ENCODE results near the gene MAP1B.

Gene MAP1B

DNA sequence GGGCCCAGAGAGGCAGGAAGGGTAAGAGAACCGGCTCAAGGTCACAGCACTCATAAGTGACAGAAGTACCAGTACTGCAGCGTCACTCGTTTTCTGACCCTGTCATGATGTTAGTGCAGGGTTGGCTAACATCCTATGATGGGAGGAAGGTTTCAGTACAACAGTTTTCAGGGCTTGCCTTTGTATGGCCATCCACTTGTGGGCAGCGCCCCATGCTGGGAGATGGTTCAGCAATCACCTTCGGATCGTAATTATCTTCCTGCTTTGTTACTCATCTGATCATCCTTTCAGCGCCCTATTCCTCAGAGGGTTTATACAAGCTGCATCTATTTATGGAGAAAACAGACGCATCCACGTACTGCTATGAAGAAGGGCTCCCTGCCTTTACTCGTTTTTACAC is 2.4 kb downstream of the MAP1B start:
- H3K4me3 ChIP-seq (replicated peaks; ENCODE audit: low read depth, low read length): peak overlapping the region; percentile 89
- DNase-seq (ENCODE audit: low read depth): no peak
- TF ChIP-seq CTCF (IDR thresholded peaks at IDR 0.05; ENCODE audit: low read length, missing control alignments): peak; percentile 12

DNA sequence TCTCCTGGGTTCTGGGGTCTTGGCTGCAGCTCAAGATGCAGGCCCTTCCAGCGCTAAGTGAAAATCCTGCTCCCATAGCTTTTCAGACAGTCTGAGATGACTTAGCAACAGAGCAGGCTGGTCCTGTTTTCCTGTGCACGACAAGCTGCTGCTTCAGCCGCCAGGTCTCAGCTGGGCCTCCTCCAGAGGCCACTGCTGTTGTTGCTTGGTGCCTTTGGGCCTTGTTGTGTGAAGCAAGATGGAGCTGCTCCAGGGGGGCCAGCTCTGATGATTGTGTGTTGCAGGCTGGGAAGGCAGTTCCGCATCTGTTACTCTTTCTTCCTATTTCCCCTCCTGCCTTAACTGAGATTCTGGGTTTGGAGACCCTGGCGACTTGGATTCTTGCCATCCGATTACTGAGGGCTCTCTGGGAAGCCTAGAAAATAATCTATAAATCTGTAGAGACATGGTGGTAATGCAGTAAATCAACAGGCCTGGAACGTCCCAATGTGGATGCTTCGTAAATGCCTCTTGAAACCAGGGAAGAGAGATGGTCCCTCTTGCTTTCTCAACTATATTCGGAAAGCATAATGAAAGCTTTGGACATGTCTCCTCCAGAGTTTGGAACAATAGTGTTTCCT is 3.2 kb downstream of the MAP1B start:
- no peak for TF ChIP-seq CTCF (IDR thresholded peaks at IDR 0.05; ENCODE audit: low read length, missing control alignments)
- no peak for DNase-seq (ENCODE audit: low read depth)
- peak overlapping the region; percentile 89 for H3K4me3 ChIP-seq (replicated peaks; ENCODE audit: low read depth, low read length)

GRCh38 chr5:72112389-72112788 is 5.1 kb downstream of the MAP1B start:
- no peak for DNase-seq (ENCODE audit: low read depth)
- TF ChIP-seq CTCF (IDR thresholded peaks at IDR 0.05; ENCODE audit: low read length, missing control alignments): no peak
- no peak overlapping the region for H3K4me3 ChIP-seq (replicated peaks; ENCODE audit: low read depth, low read length)

DNA sequence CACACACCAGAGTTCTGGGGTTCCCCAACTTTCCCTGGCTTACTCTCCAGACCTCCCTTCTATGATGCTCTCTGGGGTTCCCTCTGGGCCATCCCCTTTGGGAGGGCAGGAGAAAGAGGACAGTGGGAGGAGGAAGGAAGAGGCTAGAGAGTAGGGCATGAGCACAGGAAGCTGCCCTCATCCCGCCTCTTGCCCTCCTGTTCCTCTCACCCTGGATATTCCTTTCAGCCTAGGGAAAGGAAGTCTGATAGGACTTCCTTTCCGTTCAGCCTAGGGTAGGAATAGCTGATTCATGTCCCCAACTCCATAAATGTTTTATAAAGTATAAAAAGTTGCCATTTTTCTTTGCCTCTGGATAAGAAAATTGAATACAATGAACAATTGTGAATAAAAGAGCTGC is 7.4 kb downstream of the MAP1B start:
- DNase-seq (ENCODE audit: low read depth): no peak
- H3K4me3 ChIP-seq (replicated peaks; ENCODE audit: low read depth, low read length): no peak overlapping the region
- no peak for TF ChIP-seq CTCF (IDR thresholded peaks at IDR 0.05; ENCODE audit: low read length, missing control alignments)

DNA sequence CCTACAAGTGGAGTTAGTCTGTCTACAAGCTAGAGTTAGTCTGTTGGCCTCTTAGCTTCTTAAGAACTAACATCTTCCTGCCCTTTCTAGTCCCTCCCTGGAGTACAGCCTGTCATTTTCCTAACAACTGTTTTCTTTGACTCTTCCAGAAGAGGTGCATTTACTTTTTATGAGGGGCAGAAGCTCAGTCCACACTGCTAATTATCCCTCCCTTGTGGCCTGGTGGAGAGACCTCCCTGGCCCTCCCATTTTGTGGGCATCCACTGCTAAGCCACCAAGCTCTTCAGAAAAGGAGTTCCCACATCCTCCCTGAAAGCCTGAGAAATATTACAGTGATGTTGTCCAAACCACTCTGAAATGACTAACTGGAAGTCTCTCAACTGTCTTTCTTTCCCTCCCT is 8.0 kb downstream of the MAP1B start:
- TF ChIP-seq CTCF (IDR thresholded peaks at IDR 0.05; ENCODE audit: low read length, missing control alignments): no peak
- DNase-seq (ENCODE audit: low read depth): no peak

DNA sequence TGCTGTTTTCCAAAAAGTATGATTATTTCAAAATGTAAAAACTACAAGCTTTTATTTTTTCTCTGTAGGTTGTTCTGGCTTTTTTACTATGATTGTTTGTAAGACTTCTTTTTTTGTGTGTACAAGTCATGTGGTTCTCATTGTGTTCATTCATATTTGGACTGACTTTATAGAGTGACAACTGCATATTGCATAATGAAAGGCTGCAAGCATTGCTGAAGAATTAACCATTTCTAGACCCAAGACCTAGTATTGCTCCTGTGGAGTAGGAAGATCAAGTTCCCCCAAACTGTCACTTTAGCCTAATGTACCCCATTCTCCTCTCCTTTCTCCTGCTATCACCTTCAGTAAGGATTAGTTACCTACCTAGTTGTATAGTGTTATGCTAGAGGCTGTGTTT is 10.0 kb downstream of the MAP1B start:
- DNase-seq (ENCODE audit: low read depth): peak; percentile 55
- no peak overlapping the region for H3K4me3 ChIP-seq (replicated peaks; ENCODE audit: low read depth, low read length)
- TF ChIP-seq CTCF (IDR thresholded peaks at IDR 0.05; ENCODE audit: low read length, missing control alignments): no peak

More for the DNA sequence above, 8.0 kb downstream of the MAP1B start:
- H3K4me3 ChIP-seq (replicated peaks; ENCODE audit: low read depth, low read length): no peak overlapping the region

DNA sequence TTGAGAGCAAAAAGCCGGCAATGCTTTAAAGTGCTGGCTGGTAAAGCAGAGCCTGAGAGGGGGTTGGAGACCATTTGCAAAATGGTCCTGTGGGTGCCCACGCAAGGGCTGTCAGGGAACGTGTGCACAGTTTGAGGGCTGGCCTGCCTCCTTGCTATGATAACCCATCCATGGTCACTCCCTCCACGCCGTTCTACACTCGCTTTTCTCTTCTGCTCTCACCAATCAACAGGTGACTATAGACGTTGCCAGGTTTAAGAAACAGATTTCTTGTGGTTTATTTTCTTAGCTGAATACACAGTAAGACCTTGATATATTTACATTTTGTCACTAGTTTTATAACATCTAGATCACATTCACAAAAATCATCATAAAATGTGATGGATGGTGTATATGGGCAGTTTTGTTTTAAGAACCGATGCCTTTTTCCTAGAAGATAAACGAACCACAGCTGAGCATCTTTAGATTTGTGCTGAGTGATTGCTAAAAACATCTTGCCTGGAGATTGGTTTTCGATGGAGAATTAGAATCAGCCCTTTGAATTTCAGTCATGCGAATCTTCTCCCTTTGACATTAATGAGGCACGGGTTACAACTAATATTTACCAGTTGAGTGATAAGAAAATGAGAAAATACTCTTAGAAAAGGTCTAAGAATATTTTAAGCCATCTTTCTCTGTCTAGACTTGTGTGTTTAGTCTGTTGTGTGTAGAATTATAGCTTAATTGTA is 13.9 kb downstream of the MAP1B start:
- no peak for DNase-seq (ENCODE audit: low read depth)
- TF ChIP-seq CTCF (IDR thresholded peaks at IDR 0.05; ENCODE audit: low read length, missing control alignments): no peak
- no peak overlapping the region for H3K4me3 ChIP-seq (replicated peaks; ENCODE audit: low read depth, low read length)
